ENCODE data around the gene NUDT12.

NUDT12 gene

GRCh38 chr5:103539376-103540330, 22.9 kb downstream of the NUDT12 start:
- DNase-seq, result no peak

DNA sequence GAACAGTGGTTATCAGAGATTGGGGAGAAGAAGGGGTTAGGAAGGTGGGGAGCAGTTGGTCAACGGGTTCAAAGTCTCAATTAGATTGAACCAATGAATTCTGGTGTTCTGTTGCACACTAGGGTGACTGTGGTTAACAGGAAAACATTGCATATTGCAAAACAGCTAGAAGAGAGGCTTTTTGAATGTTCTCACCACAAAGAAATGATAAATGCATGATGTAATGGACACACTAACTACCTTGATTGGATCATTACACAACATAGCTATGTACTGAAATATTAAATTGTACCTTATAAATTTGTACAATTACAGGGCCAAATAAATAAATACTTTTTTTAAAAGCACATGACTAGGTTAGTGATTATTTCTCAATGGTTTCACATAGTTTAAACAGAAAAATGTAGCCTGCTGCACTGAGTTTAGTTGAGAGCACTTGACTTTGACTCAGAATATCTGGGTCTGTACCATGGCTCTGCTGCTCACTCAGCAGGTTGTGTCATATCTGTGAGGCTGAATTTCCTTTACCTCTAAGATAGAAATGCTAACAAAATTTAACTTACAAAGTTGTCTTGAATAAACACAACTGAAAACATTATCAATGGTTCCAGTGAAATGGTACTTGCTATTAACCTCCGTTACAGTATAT, 30.4 kb downstream of the NUDT12 start:
- DNase-seq, result no peak

- no peak for DNase-seq
Observed at GRCh38 chr5:103526164-103526915, 36.2 kb downstream of the NUDT12 start.

GRCh38 chr5:103525361-103525760, 37.2 kb downstream of the NUDT12 start:
- DNase-seq, result no peak

DNA sequence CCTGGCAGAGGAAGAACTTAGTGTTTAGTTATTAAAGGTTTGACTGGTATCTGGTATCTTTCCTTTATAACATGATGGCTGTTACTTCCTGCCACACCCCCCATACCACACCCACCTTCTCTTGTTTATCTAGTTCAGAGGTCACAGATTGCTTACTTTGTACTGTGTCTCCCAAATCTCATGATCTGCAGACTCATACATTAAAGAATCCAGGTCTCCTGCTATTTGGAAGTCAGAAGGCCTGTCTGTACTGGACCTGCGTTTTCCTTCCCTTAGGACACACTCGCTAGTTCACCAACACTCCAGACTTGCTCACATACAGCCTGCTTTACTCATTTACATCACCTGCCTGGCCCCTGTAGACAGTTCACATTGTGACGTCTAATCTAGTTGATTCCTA, 39.3 kb downstream of the NUDT12 start:
- no peak for DNase-seq

GRCh38 chr5:103522586-103522985, 40.0 kb downstream of the NUDT12 start:
- no peak for DNase-seq

DNA sequence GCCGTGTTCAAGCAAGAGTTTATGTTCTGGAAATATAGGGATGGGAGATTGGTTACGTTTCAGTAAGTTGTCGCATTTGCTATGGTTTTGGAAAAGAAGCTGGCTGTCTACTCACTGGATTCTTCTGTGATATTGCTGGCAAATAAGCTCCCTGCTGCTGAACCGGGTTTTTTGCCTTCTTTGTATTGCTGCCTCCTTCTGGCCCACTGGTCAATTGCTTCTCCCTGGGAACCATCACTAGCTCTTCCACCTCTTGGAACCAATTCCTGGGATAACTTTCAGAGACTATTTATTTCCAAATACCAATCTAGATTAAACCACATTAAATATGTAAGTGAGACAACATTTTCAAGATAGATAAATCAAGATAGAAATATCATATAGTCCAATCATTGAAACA, 43.0 kb downstream of the NUDT12 start:
- no peak for DNase-seq

DNA sequence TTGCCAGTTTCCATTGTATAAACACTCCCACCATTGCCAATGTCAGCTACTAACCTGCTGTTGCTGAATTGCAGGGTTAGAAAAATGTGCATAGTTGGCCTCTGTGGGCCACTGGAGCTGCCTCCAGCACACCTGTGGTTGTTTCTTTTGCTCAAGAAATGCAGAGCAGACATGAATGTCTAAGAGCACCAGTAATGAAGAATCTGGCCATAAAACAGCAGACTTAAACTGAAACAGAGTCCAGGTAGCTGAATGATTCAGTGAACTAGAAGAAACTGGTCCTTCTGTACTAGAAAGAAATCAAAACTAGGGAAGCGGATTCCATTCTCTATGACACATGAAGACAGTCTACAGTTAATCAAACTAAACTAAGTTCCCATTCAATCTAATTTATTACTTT, 48.2 kb downstream of the NUDT12 start:
- no peak for DNase-seq

GRCh38 chr5:103513701-103514100, 48.9 kb downstream of the NUDT12 start:
- no peak for DNase-seq

DNA sequence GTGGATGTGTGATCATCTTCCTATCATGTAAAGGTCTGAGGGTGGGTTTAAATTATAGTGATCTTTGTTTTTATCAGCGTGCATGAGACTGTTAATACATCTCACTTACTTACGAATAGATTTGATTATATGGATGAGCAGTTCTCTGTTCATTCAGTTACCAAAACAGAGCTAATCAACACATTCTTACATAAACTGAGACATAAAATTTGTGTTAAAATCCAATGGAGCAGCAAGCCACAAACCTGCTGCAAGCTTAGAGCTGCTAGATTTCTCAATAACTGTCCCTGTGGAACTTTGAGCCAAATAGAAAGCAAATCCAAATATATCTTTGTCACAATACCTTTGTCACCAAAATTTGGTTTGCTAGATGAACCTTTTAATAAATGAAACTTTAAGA, 50.1 kb downstream of the NUDT12 start:
- no peak for DNase-seq

- no peak for DNase-seq
Observed at GRCh38 chr5:103511554-103511885, 51.1 kb downstream of the NUDT12 start.

- DNase-seq, result no peak
Observed at GRCh38 chr5:103510851-103511553, 51.6 kb downstream of the NUDT12 start.

- no peak for DNase-seq
Observed at GRCh38 chr5:103505581-103506305, 56.8 kb downstream of the NUDT12 start.

GRCh38 chr5:103503066-103503465, 59.5 kb downstream of the NUDT12 start:
- no peak for DNase-seq

GRCh38 chr5:103502662-103503061, 59.9 kb downstream of the NUDT12 start:
- DNase-seq, result no peak
